GM23338 (cell line): ENCODE data around the gene IST1. TPM values are rescaled to one million over a fixed set of nuclear protein-coding genes. Genes with fewer than 3 reads are reported as not detected.
A peak's percentile ranks its signal among the peaks of the same experiment; 100 is the strongest.

Source experiments
- ATAC-seq: fragments of 200-7000 bp; cut with Tn5 transposase; 3 replicates; pipeline ENCODE4 v1.9.1; 2020
- DNase-seq: peaks from one replicate; pipeline ENCODE4 v3.0.0-alpha.2; 2015; ENCODE audit warnings: low spot score
- H2AFZ ChIP-seq: fragments of 200-600 bp; sonication (generic); 2 replicates; pipeline ENCODE4 v1.8.0; 2016; ENCODE audit warnings: antibody characterized with exemption, mild to moderate bottlenecking, moderate library complexity
- H3F3A ChIP-seq: fragments of 200-600 bp; sonication (generic); replicated peaks from 2 replicates; pipeline ENCODE4 v1.8.0; 2017; ENCODE audit warnings: antibody characterized with exemption, mixed run types, low read depth
- H3K27ac ChIP-seq: fragments of 200-600 bp; sonication (generic); 2 replicates; pipeline ENCODE4 v1.6.1; 2016; ENCODE audit warnings: low read depth
- H3K27me3 ChIP-seq: fragments of 200-600 bp; sonication (generic); 2 replicates; pipeline ENCODE4 v1.8.0; 2016; ENCODE audit warnings: mild to moderate bottlenecking, mixed run types, moderate library complexity; ENCODE audit not compliant: insufficient read depth
- H3K36me3 ChIP-seq: fragments of 200-600 bp; sonication (generic); 2 replicates; pipeline ENCODE4 v1.8.0; 2016; ENCODE audit warnings: mild to moderate bottlenecking; ENCODE audit not compliant: insufficient read depth
- H3K4me1 ChIP-seq: fragments of 200-600 bp; sonication (generic); 2 replicates; pipeline ENCODE4 v1.8.0; 2016; ENCODE audit warnings: mild to moderate bottlenecking, moderate library complexity; ENCODE audit not compliant: insufficient read depth
- H3K4me2 ChIP-seq: fragments of 200-600 bp; sonication (generic); 2 replicates; pipeline ENCODE4 v1.7.1; 2017; ENCODE audit warnings: mixed run types
- H3K4me3 ChIP-seq: fragments of 200-600 bp; sonication (generic); 2 replicates; pipeline ENCODE4 v1.6.1; 2016; ENCODE audit warnings: mixed run types
- H3K79me2 ChIP-seq: fragments of 200-600 bp; sonication (generic); replicated peaks from 2 replicates; pipeline ENCODE4 v1.8.0; 2017; ENCODE audit warnings: mild to moderate bottlenecking; ENCODE audit not compliant: insufficient read depth
- H3K9me2 ChIP-seq: fragments of 200-600 bp; sonication (generic); 2 replicates; pipeline ENCODE4 v1.8.0; 2017; ENCODE audit not compliant: insufficient read depth
- H4K20me1 ChIP-seq: fragments of 200-600 bp; sonication (generic); replicated peaks from 2 replicates; pipeline ENCODE4 v1.8.0; 2017; ENCODE audit warnings: mild to moderate bottlenecking; ENCODE audit not compliant: insufficient read depth
- H3K27ac Mint-ChIP-seq: 2 replicates; pipeline ENCODE4 v1.8.0; 2020; ENCODE audit warnings: inconsistent platforms, mild to moderate bottlenecking, moderate library complexity, mixed read lengths
- H3K27me3 Mint-ChIP-seq: 3 replicates; pipeline ENCODE4 v1.8.0; 2022; ENCODE audit warnings: low read depth, mild to moderate bottlenecking, moderate library complexity, mixed read lengths, inconsistent platforms; ENCODE audit not compliant: insufficient read depth, poor library complexity
- H3K36me3 Mint-ChIP-seq: 3 replicates; pipeline ENCODE4 v1.8.0; 2021; ENCODE audit warnings: low read depth, mild to moderate bottlenecking, inconsistent platforms, moderate library complexity, mixed read lengths
- H3K4me1 Mint-ChIP-seq: 3 replicates; pipeline ENCODE4 v1.8.0; 2020; ENCODE audit warnings: mild to moderate bottlenecking, inconsistent platforms, mixed read lengths
- H3K4me3 Mint-ChIP-seq: 3 replicates; pipeline ENCODE4 v1.8.0; 2021; ENCODE audit warnings: moderate library complexity, mild to moderate bottlenecking, inconsistent platforms, mixed read lengths
- H3K9me3 Mint-ChIP-seq: 3 replicates; pipeline ENCODE4 v1.8.0; 2020; ENCODE audit warnings: moderate library complexity, mild to moderate bottlenecking, inconsistent platforms, mixed read lengths
- CREB1 ChIP-seq: fragments of 250-450 bp; sonication (Bioruptor Pico); IDR thresholded peaks from 2 replicates; pipeline ENCODE4 v1.5.0; 2020; ENCODE audit warnings: low read depth, mild to moderate bottlenecking, moderate library complexity
- JUNB ChIP-seq: IDR thresholded peaks from one replicate; pipeline ENCODE4 v1.6.1; 2016; ENCODE audit warnings: antibody characterized with exemption; ENCODE audit not compliant: unreplicated experiment
- NANOG ChIP-seq: IDR thresholded peaks from 2 replicates; pipeline ENCODE4 v1.6.1; 2016; ENCODE audit warnings: antibody characterized with exemption, borderline replicate concordance
- POLR2AphosphoS5 ChIP-seq: IDR thresholded peaks from 2 replicates; pipeline ENCODE4 v1.6.1; 2016; ENCODE audit warnings: antibody characterized with exemption, low read depth
- STAT1 ChIP-seq: IDR thresholded peaks from one replicate; pipeline ENCODE4 v1.6.1; 2016; ENCODE audit warnings: antibody characterized with exemption; ENCODE audit not compliant: unreplicated experiment
- long read RNA-seq: library from polyadenylated mRNA; unstranded; transcript quantifications from one replicate; pipeline ENCODE4 v2.0.0, GENCODE V29; 2020; ENCODE audit not compliant: unreplicated experiment
- polyA plus RNA-seq: library from polyadenylated mRNA; unstranded; fragments of >200 nt; fragmentation: Nextera tagmentation; extraction: Ambion mirVana; gene quantifications from 2 replicates; pipeline ENCODE4 v1.2.1, GENCODE V29; 2016
- total RNA-seq: library from RNA; depleted of rRNA; stranded (reverse); fragments of >200 nt; shearing (Covaris generic); gene quantifications from 2 replicates; pipeline ENCODE4 v1.2.3, GENCODE V29; 2014; rRNA removed
- TF ChIP-seq, protein P1 (sequence below), 2 experiments: fragments of 200-600 bp in 1 of 2; sonication (generic) in 1 of 2; conservative IDR thresholded peaks; 2 replicates each; pipeline versions ENCODE4 v1.5.1 to v1.6.1; 2016 to 2017; ENCODE audit warnings: antibody characterized with exemption in 2 of 2, low read depth in 2 of 2, mild to moderate bottlenecking in 2 of 2, moderate library complexity in 1 of 2
- TF ChIP-seq, protein P2 (sequence below): IDR thresholded peaks from 2 replicates; pipeline ENCODE4 v1.6.1; 2016; ENCODE audit warnings: antibody characterized with exemption

The IST1 gene
- total RNA-seq = 231 and 234 TPM in 2 replicates
- polyA plus RNA-seq = 108 and 113 TPM in 2 replicates
- long read RNA-seq, full-length matches to known transcripts = 62 of 85 reads
- long read RNA-seq, partial matches to known transcripts = 8 of 85 reads
- long read RNA-seq, other reads (novel, unspliced or antisense) = 15 of 85 reads

DNA sequence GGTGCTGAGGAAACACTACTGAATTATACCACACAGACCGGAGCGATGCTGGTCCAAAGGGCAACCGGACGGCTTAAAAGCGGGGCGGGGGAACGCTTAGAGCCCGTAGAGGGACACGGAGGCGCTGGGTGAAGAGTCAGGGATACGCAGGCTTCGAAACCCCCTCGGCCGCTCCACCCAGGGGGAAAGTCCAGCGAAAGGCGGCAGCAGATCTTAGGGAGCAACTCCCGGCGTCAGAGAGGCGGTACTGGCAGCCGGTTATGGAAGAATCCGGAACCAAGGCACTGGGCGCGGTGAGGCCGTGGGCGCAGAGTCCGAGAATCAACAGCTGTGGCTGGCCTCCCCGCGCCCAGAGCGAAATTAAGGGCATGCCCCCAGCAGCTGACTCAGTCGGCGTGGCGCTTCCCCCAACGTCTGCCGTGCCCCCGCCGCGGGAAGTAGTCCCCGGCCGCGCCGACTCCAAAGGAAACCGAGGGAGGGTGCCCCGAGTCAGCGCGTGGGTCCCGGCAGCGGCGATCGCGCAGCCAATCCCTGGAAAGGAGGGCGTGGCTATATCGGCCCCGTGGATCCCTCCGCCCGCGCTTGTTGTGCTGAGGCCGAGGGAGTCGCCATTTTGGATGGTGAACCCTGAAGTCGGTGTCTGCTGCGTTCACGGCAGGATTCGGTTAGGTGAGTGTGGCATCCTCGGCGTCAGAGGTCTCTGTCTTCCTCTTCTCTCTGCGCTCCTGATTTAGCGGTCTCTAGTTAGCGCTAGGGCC, at the start of gene IST1:
Gene IST1, plus strand, starts transcription at position 611 of the 758 bp plus-strand sequence. CDS start 20,110 bp downstream, outside the sequence.
- peaks cover 8% of the 10 kb centered on the region; the same call in 1 of the 2 replicates for H3K36me3 ChIP-seq
- Mint-ChIP-seq H3K9me3 (no peaks in the 10 kb centered on the region; the same call in 2 of the 3 replicates), H3K4me1 (peaks cover 10% of the 10 kb centered on the region), H3K4me3 (peak within 1 kb of the TSS; percentile 97), H3K27ac (peak within 1 kb of the TSS; percentile 97), H3K36me3 (peaks cover 14% of the 10 kb centered on the region), H3K27me3 (peaks cover 12% of the 10 kb centered on the region)
- H2AFZ ChIP-seq = peak within 1 kb of the TSS; percentile 93
- peaks cover 6% of the 10 kb centered on the region; the same call in 1 of the 2 replicates for H3F3A ChIP-seq
- peak within 1 kb of the TSS; percentile 99 for H3K27ac ChIP-seq
- no peaks in the 10 kb centered on the region for H3K9me2 ChIP-seq
- DNase-seq (peak; percentile 99), ATAC-seq (peak; percentile 80)
- H3K4me2 ChIP-seq = peak within 1 kb of the TSS; percentile 99
- peaks cover 51% of the 10 kb centered on the region for H3K79me2 ChIP-seq
- no peaks in the 10 kb centered on the region for H3K27me3 ChIP-seq
- H3K4me1 ChIP-seq = peaks cover 13% of the 10 kb centered on the region; the same call in 1 of the 2 replicates
- H3K4me3 ChIP-seq = peak within 1 kb of the TSS; percentile 100
- H4K20me1 ChIP-seq = peaks cover 40% of the 10 kb centered on the region
- TF ChIP-seq, protein P1, sequence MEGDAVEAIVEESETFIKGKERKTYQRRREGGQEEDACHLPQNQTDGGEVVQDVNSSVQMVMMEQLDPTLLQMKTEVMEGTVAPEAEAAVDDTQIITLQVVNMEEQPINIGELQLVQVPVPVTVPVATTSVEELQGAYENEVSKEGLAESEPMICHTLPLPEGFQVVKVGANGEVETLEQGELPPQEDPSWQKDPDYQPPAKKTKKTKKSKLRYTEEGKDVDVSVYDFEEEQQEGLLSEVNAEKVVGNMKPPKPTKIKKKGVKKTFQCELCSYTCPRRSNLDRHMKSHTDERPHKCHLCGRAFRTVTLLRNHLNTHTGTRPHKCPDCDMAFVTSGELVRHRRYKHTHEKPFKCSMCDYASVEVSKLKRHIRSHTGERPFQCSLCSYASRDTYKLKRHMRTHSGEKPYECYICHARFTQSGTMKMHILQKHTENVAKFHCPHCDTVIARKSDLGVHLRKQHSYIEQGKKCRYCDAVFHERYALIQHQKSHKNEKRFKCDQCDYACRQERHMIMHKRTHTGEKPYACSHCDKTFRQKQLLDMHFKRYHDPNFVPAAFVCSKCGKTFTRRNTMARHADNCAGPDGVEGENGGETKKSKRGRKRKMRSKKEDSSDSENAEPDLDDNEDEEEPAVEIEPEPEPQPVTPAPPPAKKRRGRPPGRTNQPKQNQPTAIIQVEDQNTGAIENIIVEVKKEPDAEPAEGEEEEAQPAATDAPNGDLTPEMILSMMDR (conservative IDR thresholded peaks at IDR 0.05; ENCODE audit: low read depth in 2 of 2) = no peak
- no peak for TF ChIP-seq JUNB
- peak; percentile 97 for TF ChIP-seq POLR2AphosphoS5
- TF ChIP-seq CREB1 (CRISPR knock-in tag) = peak; percentile 83
- TF ChIP-seq, protein P2, sequence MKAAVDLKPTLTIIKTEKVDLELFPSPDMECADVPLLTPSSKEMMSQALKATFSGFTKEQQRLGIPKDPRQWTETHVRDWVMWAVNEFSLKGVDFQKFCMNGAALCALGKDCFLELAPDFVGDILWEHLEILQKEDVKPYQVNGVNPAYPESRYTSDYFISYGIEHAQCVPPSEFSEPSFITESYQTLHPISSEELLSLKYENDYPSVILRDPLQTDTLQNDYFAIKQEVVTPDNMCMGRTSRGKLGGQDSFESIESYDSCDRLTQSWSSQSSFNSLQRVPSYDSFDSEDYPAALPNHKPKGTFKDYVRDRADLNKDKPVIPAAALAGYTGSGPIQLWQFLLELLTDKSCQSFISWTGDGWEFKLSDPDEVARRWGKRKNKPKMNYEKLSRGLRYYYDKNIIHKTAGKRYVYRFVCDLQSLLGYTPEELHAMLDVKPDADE = peak; percentile 64; the same call in 1 of the 2 replicates
- 0 out of 2 replicates have a peak, but pooled peaks have one; percentile 27 for TF ChIP-seq NANOG

DNA sequence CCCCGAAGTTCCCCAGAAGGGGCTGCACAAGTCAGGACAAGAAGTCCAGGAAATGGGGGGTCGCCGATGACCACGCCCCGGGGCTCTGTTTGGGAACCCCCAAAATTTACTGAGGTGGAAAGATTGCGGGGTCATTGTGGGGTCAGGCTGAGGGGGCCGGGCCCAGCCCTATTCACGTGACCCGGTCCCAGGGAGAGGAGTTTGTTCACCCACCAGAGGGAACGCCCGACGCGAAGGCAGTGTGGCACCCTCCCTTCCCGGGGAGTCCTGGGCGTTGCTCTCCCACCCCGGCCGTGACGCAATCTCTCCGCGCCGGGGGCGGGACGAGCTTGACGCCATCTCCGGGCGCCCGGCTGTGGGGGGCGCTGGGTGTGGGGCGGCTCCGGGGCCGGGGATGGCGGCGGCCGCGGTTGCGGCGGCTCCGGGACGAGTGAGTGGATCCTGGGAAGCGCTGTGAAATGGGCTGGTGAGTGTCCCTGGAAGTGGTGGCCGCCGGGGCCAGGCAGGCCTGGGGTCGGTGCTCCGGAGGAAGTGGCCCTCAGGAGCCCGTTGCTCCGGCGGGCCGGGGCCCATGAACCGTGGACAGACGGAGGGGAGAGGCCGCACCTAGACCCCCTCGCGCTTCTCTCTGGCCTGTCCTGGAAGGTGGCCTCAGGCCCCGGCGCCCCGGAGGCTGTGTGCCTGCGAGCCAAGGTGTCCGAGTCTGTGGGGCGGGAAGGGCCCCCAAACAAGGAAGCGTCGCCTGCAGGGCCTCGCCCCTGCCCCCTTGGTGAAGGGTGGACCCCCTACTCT, 49.5 kb upstream of the IST1 start, which contains the start of gene ATXN1L:
Gene ATXN1L, plus strand, starts transcription at position 338 of the 792 bp plus-strand sequence. CDS start 3,765 bp downstream, outside the sequence.
- peak within 1 kb of the TSS; percentile 86 for H2AFZ ChIP-seq
- Mint-ChIP-seq H3K9me3 (no peaks in the 10 kb centered on the region), H3K36me3 (peaks cover 24% of the 10 kb centered on the region), H3K4me3 (peak within 1 kb of the TSS; percentile 95), H3K27me3 (peaks cover 8% of the 10 kb centered on the region), H3K4me1 (peaks cover 9% of the 10 kb centered on the region; the same call in 2 of the 3 replicates), H3K27ac (peak within 1 kb of the TSS; percentile 96)
- no peaks in the 10 kb centered on the region for H3K27me3 ChIP-seq
- peaks cover 6% of the 10 kb centered on the region for H3K4me1 ChIP-seq
- peak; percentile 94 for DNase-seq
- H3K27ac ChIP-seq = peak within 1 kb of the TSS; percentile 88
- H3K79me2 ChIP-seq = peaks cover 26% of the 10 kb centered on the region
- peaks cover 6% of the 10 kb centered on the region for H4K20me1 ChIP-seq
- TF ChIP-seq, protein P2 = peak; percentile 64
- TF ChIP-seq STAT1 = no peak
- peak; percentile 96 for TF ChIP-seq POLR2AphosphoS5
- TF ChIP-seq CREB1 (CRISPR knock-in tag) = peak; percentile 100
- H3F3A ChIP-seq = no peaks in the 10 kb centered on the region; the same call in 1 of the 2 replicates
- H3K4me3 ChIP-seq = peak within 1 kb of the TSS; percentile 99
- ATAC-seq = peak; percentile 92
- peak within 1 kb of the TSS; percentile 100 for H3K4me2 ChIP-seq
- H3K36me3 ChIP-seq = no peaks in the 10 kb centered on the region
- H3K9me2 ChIP-seq = no peaks in the 10 kb centered on the region
